GM12878 (cell line): ENCODE results near the gene PSME3IP1. TPM values are rescaled to one million over a fixed set of nuclear protein-coding genes. Genes with fewer than 3 reads are reported as not detected.

Experiments used
- ATAC-seq: fragments of 200-7000 bp; cut with Tn5 transposase; 3 replicates; pipeline ENCODE4 v1.9.1; 2020; ENCODE audit warnings: mild to moderate bottlenecking, moderate library complexity
- BruUV-seq: library from RNA; stranded (reverse); fragments of 400-500 nt; replicated peaks from 2 replicates; lab custom pipeline; 2021; lab: Mats Ljungman, UMichigan
- CTCF ChIA-PET: fragments of 300-600 bp; sonication (Branson Sonifier 250); formaldehyde crosslinking; extraction: SDS; loops from one replicate; lab custom pipeline; 2021; ENCODE audit warnings: inconsistent platforms; lab: Yijun Ruan, JAX
- POLR2A ChIA-PET: fragments of 350-600 bp; formaldehyde crosslinking; extraction: SDS; loops from one replicate; lab custom pipeline; 2021; ENCODE audit warnings: inconsistent platforms; lab: Charles Lee
- RAD21 ChIA-PET: fragments of 300-600 bp; sonication (Branson Sonifier 250); formaldehyde crosslinking; loops from one replicate; lab custom pipeline; 2023; ENCODE audit warnings: antibody characterized with exemption; ENCODE audit not compliant: unreplicated experiment; lab: Charles Lee
- SMC1A ChIA-PET: fragments of 300-600 bp; sonication (Branson Sonifier 250); formaldehyde crosslinking; loops from one replicate; lab custom pipeline; 2023; ENCODE audit not compliant: unreplicated experiment, uncharacterized antibody; lab: Charles Lee
- DNase-seq: peaks from one replicate; pipeline ENCODE4 v3.0.0-alpha.2; 2011; ENCODE audit warnings: low read depth, low spot score
- FAIRE-seq: peaks from 3 replicates; lab custom pipeline; 2011; peaks lifted over from hg19 to GRCh38; lab: Jason Lieb, UNC
- H2AFZ ChIP-seq: 2 replicates; pipeline ENCODE4 v1.6.0; 2011; ENCODE audit warnings: low read depth, low read length, control low read depth; ENCODE audit not compliant: control insufficient read depth
- H3K27ac ChIP-seq: 2 replicates; pipeline ENCODE4 v1.5.1; 2011; ENCODE audit warnings: control low read depth; ENCODE audit not compliant: control insufficient read depth, insufficient read depth
- H3K27me3 ChIP-seq, 2 experiments: replicated peaks in 1 of 2; 2 replicates each; pipeline versions ENCODE4 v1.6.0 to v1.6.1; 2011; ENCODE audit warnings: low read length in 1 of 2; ENCODE audit not compliant: control insufficient read depth in 2 of 2, insufficient read depth in 2 of 2
- H3K36me3 ChIP-seq, 2 experiments: 2 replicates each; pipeline ENCODE4 v1.5.1; 2011; ENCODE audit warnings: low read length in 1 of 2; ENCODE audit not compliant: control insufficient read depth in 2 of 2, insufficient read depth in 2 of 2
- H3K4me1 ChIP-seq: 2 replicates; pipeline ENCODE4 v1.6.1; 2011; ENCODE audit warnings: mild to moderate bottlenecking, low read length, moderate library complexity, mixed read lengths; ENCODE audit not compliant: control insufficient read depth, insufficient read depth
- H3K4me2 ChIP-seq: 2 replicates; pipeline ENCODE4 v1.6.0; 2011; ENCODE audit warnings: control low read depth; ENCODE audit not compliant: control insufficient read depth, insufficient read depth
- H3K4me3 ChIP-seq: fragments of 200-600 bp; sonication (generic); 2 replicates; pipeline ENCODE4 v1.5.1; 2016
- H3K79me2 ChIP-seq: 2 replicates; pipeline ENCODE4 v1.6.0; 2011; ENCODE audit warnings: low read length; ENCODE audit not compliant: control insufficient read depth, insufficient read depth
- H3K9ac ChIP-seq: 2 replicates; pipeline ENCODE4 v1.8.0; 2011; ENCODE audit warnings: low read length, control low read depth, mixed read lengths; ENCODE audit not compliant: control insufficient read depth, insufficient read depth
- H3K9me3 ChIP-seq: replicated peaks from 3 replicates; pipeline ENCODE4 v1.5.1; 2011; ENCODE audit warnings: mild to moderate bottlenecking, low read length; ENCODE audit not compliant: control insufficient read depth, insufficient read depth
- H4K20me1 ChIP-seq: 2 replicates; pipeline ENCODE4 v1.6.0; 2011; ENCODE audit not compliant: control insufficient read depth, insufficient read depth
- DPF2 ChIP-seq: fragments of 450-650 bp; IDR thresholded peaks from 2 replicates; pipeline ENCODE4 v1.6.1; 2017; ENCODE audit warnings: mild to moderate bottlenecking
- FOXM1 ChIP-seq: IDR thresholded peaks from 2 replicates; pipeline ENCODE4 v1.6.1; 2012; ENCODE audit warnings: low read depth, mild to moderate bottlenecking, inconsistent platforms, low read length, moderate library complexity
- GATAD2B ChIP-seq: fragments of 450-650 bp; conservative IDR thresholded peaks from 2 replicates; pipeline ENCODE4 v1.6.1; 2017; ENCODE audit warnings: low read depth, mild to moderate bottlenecking, moderate library complexity
- HDAC6 ChIP-seq: fragments of 200-600 bp; sonication (generic); IDR thresholded peaks from one replicate; pipeline ENCODE4 v1.8.0; 2017; ENCODE audit warnings: antibody characterized with exemption; ENCODE audit not compliant: unreplicated experiment
- IRF3 ChIP-seq: fragments of 450-650 bp; IDR thresholded peaks from 2 replicates; pipeline ENCODE4 v1.6.1; 2014; ENCODE audit warnings: mild to moderate bottlenecking
- LARP7 ChIP-seq: fragments of 450-650 bp; IDR thresholded peaks from 2 replicates; pipeline ENCODE4 v1.6.1; 2017; ENCODE audit warnings: mild to moderate bottlenecking
- MEF2A ChIP-seq: IDR thresholded peaks from 2 replicates; pipeline ENCODE4 v1.6.1; 2011; ENCODE audit warnings: low read depth, mild to moderate bottlenecking, low read length, moderate library complexity; ENCODE audit not compliant: insufficient read depth
- POLR2AphosphoS2 ChIP-seq: IDR thresholded peaks from 2 replicates; pipeline ENCODE4 v1.6.1; 2011; ENCODE audit warnings: low read depth, mild to moderate bottlenecking, low read length, improper control_type of control experiment, moderate library complexity
- RAD51 ChIP-seq: fragments of 450-650 bp; IDR thresholded peaks from 2 replicates; pipeline ENCODE4 v1.6.1; 2016; ENCODE audit warnings: moderate library complexity, mild to moderate bottlenecking, inconsistent platforms
- RB1 ChIP-seq: fragments of 450-650 bp; formaldehyde crosslinking; IDR thresholded peaks from 2 replicates; pipeline ENCODE4 v1.6.1; 2017; ENCODE audit warnings: mild to moderate bottlenecking, borderline replicate concordance
- REST ChIP-seq: IDR thresholded peaks from 2 replicates; pipeline ENCODE4 v1.6.1; 2012; ENCODE audit warnings: mild to moderate bottlenecking, low read depth, low read length
- SMAD5 ChIP-seq: IDR thresholded peaks from 2 replicates; pipeline ENCODE4 v1.6.1; 2016; ENCODE audit warnings: antibody characterized with exemption, low read depth
- TCF3 ChIP-seq: IDR thresholded peaks from 2 replicates; pipeline ENCODE4 v1.6.1; 2012; ENCODE audit warnings: low read depth, mild to moderate bottlenecking, low read length, borderline replicate concordance; ENCODE audit not compliant: insufficient read depth
- ZNF592 ChIP-seq: fragments of 450-650 bp; IDR thresholded peaks from 2 replicates; pipeline ENCODE4 v1.6.1; 2017; ENCODE audit warnings: mild to moderate bottlenecking, moderate library complexity
- WGBS: methylation state at CpG from one replicate; pipeline ENCODE4 v1.1.6; 2016; ENCODE audit warnings: low lambda C conversion rate; ENCODE audit not compliant: insufficient replicate concordance, insufficient coverage; ENCODE audit errors: missing lambda C conversion rate; 5-methylcytosine and 5-hydroxymethylcytosine counted together
- in situ Hi-C: fragments of 300-500 bp; cut with MboI; formaldehyde crosslinking; loops from 9 replicates; pipeline ENCODE4 v1.14.3; 2018; ENCODE audit warnings: mixed read lengths
- intact Hi-C: fragments of 100-400 bp; cut with micrococcal nuclease; formaldehyde crosslinking; loops from one replicate; pipeline ENCODE4 v1.14.2; 2022; ENCODE audit not compliant: unreplicated experiment
- polyA plus RNA-seq, 11 experiments: library from polyadenylated mRNA; depleted of rRNA in 4 of 11; unstranded in 6 of 11; stranded (reverse) in 5 of 11; fragments of >200 nt; fragmentation: Nextera tagmentation in 4 of 11; fragmentation: Illumina TruSeq in 1 of 11; extraction: Ambion mirVana in 4 of 11; extraction: Trizol in 1 of 11; gene quantifications; 1 replicate in 1 of 11; 2 replicates in 10 of 11; pipeline versions ENCODE4 v1.2.1 to v1.2.3, GENCODE V29; 2011 to 2016; ENCODE audit warnings: inconsistent platforms in 2 of 11, missing spikeins in 2 of 11, low read depth in 1 of 11
- total RNA-seq, 4 experiments: library from RNA; depleted of rRNA in 3 of 4; stranded (reverse); fragments of >200 nt in 3 of 4; fragmentation: Illumina TruSeq in 1 of 4; extraction: Trizol in 1 of 4; gene quantifications; 2 replicates each; pipeline versions ENCODE4 v1.2.1 to v1.2.3, GENCODE V29; 2013 to 2021

The PSME3IP1 gene
- total and polyA plus RNA-seq, 10 of the 15 experiments (the other 5 are each of a cell fraction or from before 2014, with no cell fraction given) = 67.9 to 174 (median 111) TPM

- Histone ChIP-seq H3K4me2 (no peak overlapping the region), H3K4me3 (no peak overlapping the region), H3K9ac (no peak overlapping the region), H4K20me1 (no peaks in the 10 kb centered on the region), H3K79me2 (no peaks in the 10 kb centered on the region), H3K27me3 (no peaks in the 10 kb centered on the region)
- ChIA-PET POLR2A (interaction anchor here (0.9 to 1.2 kb wide), 2 partner anchors 13 to 22 kb away, joined by 3 read pairs; no protein-coding TSS in a partner anchor), SMC1A (interaction anchor here (2.3 kb wide), 1 partner anchor 14 kb away, joined by 10 read pairs; no protein-coding TSS in a partner anchor)
- no TSS peak for BruUV-seq
- no peak for ATAC-seq
- in situ Hi-C loops = no loop called here
- no peak for FAIRE-seq
- TF ChIP-seq IRF3 (no peak), ZNF592 (no peak), SMAD5 (no peak), RAD51 (no peak), POLR2AphosphoS2 (no peak), MEF2A (no peak), HDAC6 (no peak), FOXM1 (no peak), TCF3 (no peak), DPF2 (no peak), REST (no peak), LARP7 (no peak), GATAD2B (no peak), RB1 (no peak)
- TF ChIP-seq, all 136 proteins: peak for 0
- ChIA-PET CTCF (interaction anchor here (0.6 to 3.2 kb wide), 7 partner anchors 10 to 627 kb away, joined by 3 to 15 read pairs (median 3); partner anchors contain the start of gene PSME3IP1), RAD21 (interaction anchor here (1.7 kb wide), 1 partner anchor 21 kb away, joined by 8 read pairs; the partner anchor contains the start of gene CPNE2)
- Histone ChIP-seq H3K4me1 (peaks cover 17% of the 10 kb centered on the region), H3K36me3 (no peaks in the 10 kb centered on the region), H3K9me3 (no peaks in the 10 kb centered on the region), H2AFZ (no peak overlapping the region), H3K27ac (no peak overlapping the region)
- intact Hi-C loops = no loop called here
- WGBS = 75% methylated on average over 5 of the region's 5 CpGs
- no peak for DNase-seq
Measured at GRCh38 chr16:57113664-57114063, 72.2 kb downstream of the PSME3IP1 start.
